Measurements from ENCODE around the gene PALLD. TPM values are rescaled to one million over a fixed set of nuclear protein-coding genes. Genes with fewer than 3 reads are reported as not detected.
"Not testable (repeated sequence)": the region's sequence is repeated elsewhere in the genome, so short reads cannot be mapped to it uniquely, and the experiment has no call there.

PALLD gene
- total RNA-seq, 1 donor from 2014 or later: 16.4 TPM

DNA sequence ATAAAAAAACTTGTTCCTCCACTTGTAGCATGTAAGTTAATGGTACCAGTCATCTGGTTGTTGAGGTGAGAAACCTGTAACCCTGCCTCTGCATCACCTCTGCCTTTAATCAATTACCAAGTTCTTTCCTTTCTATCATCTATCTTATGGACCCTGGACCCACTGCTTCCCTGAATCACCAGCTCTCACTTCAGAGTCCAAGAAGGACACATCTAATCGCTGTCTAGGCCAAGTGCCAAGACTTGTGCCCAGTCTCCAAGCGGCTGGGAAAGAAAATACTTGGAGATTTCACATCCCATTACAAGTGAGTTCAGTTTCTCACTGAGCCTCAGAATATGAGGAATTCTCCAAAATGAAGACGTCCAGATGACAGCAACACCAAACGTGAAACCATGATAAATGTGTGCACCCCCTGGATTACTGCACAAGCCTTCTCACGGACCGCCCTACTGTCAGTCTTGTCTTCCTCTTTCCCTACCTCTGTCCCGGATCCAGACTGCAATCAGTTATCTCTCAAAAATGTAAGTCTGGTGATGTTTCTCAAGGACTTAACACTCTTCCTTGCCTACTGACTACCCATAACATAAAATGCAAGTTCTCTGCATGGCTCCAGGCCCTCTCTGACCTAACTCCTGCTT lies 10.4 kb downstream of the PALLD start:
- Mint-ChIP-seq H3K27ac (ENCODE audit: unreplicated experiment) (no peak overlapping the region), H3K27me3 (ENCODE audit: unreplicated experiment) (peaks cover under 1% of the 10 kb centered on the region), H3K9me3 (ENCODE audit: unreplicated experiment) (no peaks in the 10 kb centered on the region), H3K4me1 (ENCODE audit: unreplicated experiment) (peaks cover 9% of the 10 kb centered on the region), H3K4me3 (ENCODE audit: unreplicated experiment) (no peak overlapping the region), H3K36me3 (ENCODE audit: low read depth, unreplicated experiment) (no peaks in the 10 kb centered on the region)
- DNase-seq (ENCODE audit: low spot score): no peak
- TF ChIP-seq CTCF (IDR thresholded peaks at IDR 0.05; ENCODE audit: unreplicated experiment): no peak

DNA sequence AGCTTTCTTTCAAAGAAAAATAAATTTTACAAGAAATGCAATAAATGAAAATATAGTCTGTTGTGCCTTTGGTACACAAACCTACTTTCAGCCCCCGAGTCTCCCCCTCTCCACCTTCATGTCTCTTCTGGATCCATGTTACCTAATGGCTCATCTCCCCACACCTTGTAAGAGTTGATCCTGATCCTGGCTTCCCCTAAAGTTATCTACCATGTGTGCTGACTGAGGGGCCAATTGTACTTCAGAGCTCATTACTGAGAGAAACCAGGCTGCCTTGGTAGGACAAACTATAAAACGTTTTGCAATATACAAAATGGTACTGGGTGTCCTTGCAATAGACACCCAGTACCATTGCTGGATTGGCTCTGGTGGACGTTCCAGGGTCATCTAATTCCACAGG lies 11.8 kb downstream of the PALLD start:
- Mint-ChIP-seq H3K9me3 (ENCODE audit: unreplicated experiment) (no peaks in the 10 kb centered on the region), H3K27me3 (ENCODE audit: unreplicated experiment) (no peaks in the 10 kb centered on the region), H3K4me1 (ENCODE audit: unreplicated experiment) (peaks cover 7% of the 10 kb centered on the region), H3K4me3 (ENCODE audit: unreplicated experiment) (no peak overlapping the region), H3K27ac (ENCODE audit: unreplicated experiment) (no peak overlapping the region), H3K36me3 (ENCODE audit: low read depth, unreplicated experiment) (no peaks in the 10 kb centered on the region)
- no peak for TF ChIP-seq CTCF (IDR thresholded peaks at IDR 0.05; ENCODE audit: unreplicated experiment)
- no peak for DNase-seq (ENCODE audit: low spot score)

DNA sequence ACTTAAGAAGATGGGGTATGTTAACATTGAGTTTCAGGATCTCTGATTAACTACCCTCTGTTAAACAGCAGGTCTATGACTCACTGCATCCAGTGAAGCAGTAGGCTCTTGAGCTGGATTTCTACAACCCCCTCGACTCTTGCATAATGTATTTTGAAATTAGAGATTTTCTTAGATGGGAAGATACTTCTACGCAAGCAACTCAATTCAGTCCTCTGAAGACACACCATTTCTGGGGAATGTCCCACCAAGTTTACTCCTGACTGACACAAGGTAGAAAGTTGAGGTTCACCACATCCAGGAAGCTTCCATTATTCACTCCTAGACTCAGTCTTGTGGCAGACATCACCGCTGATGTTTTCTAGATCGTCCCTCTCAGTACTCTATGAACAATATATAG lies 12.9 kb downstream of the PALLD start:
- Mint-ChIP-seq H3K4me3 (ENCODE audit: unreplicated experiment) (no peak overlapping the region), H3K27ac (ENCODE audit: unreplicated experiment) (no peak overlapping the region), H3K4me1 (ENCODE audit: unreplicated experiment) (peaks cover 3% of the 10 kb centered on the region), H3K9me3 (ENCODE audit: unreplicated experiment) (no peaks in the 10 kb centered on the region), H3K36me3 (ENCODE audit: low read depth, unreplicated experiment) (no peaks in the 10 kb centered on the region), H3K27me3 (ENCODE audit: unreplicated experiment) (no peaks in the 10 kb centered on the region)
- DNase-seq (ENCODE audit: low spot score): no peak
- TF ChIP-seq CTCF (IDR thresholded peaks at IDR 0.05; ENCODE audit: unreplicated experiment): no peak

GRCh38 chr4:168511780-168512489 lies 15.1 kb downstream of the PALLD start:
- no peak for TF ChIP-seq CTCF (IDR thresholded peaks at IDR 0.05; ENCODE audit: unreplicated experiment)
- Mint-ChIP-seq H3K4me3 (ENCODE audit: unreplicated experiment) (no peak overlapping the region), H3K27me3 (ENCODE audit: unreplicated experiment) (no peaks in the 10 kb centered on the region), H3K4me1 (ENCODE audit: unreplicated experiment) (peaks cover 3% of the 10 kb centered on the region), H3K36me3 (ENCODE audit: low read depth, unreplicated experiment) (no peaks in the 10 kb centered on the region), H3K27ac (ENCODE audit: unreplicated experiment) (no peak overlapping the region), H3K9me3 (ENCODE audit: unreplicated experiment) (no peaks in the 10 kb centered on the region)
- no peak for DNase-seq (ENCODE audit: low spot score)

DNA sequence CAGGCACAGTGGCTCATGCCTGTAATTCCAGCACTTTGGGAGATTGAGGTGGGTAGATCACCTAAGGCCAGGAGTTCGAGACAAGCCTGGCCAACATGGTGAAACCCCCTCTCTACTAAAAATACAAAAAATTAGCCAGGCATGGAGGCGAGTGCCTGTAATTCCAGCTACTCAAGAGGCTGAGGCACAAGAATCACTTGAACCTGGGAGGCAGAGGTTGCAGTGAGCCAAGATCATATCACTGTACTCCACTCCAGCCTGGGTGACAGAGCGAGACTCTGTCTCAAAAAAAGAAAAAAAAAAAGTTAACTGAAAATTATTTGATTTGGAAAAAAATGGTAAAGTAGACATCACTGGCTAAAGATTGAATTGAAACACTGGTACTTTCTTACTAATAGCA lies 17.0 kb downstream of the PALLD start:
- not testable (repeated sequence) for H3K27me3 Mint-ChIP-seq (ENCODE audit: unreplicated experiment); H3K9me3 Mint-ChIP-seq (ENCODE audit: unreplicated experiment); H3K4me1 Mint-ChIP-seq (ENCODE audit: unreplicated experiment); DNase-seq (ENCODE audit: low spot score); H3K4me3 Mint-ChIP-seq (ENCODE audit: unreplicated experiment); H3K36me3 Mint-ChIP-seq (ENCODE audit: low read depth, unreplicated experiment); H3K27ac Mint-ChIP-seq (ENCODE audit: unreplicated experiment)
